Pancreas (tissue), 10 donors: ENCODE results near the gene RGS8. TPM values are rescaled to one million over a fixed set of nuclear protein-coding genes. Genes with fewer than 3 reads are reported as not detected.
A peak's percentile ranks its signal among the peaks of the same experiment; 100 is the strongest.

Experiments used
- ATAC-seq, 4 donors: fragments of 200-7000 bp; cut with Tn5 transposase; one replicate each; pipeline versions ENCODE4 v1.8.0 to v1.9.1; 2020; ENCODE audit warnings: mild to moderate bottlenecking in 4 of 4, moderate library complexity in 4 of 4
- DNase-seq, 6 donors: peaks; one replicate each; pipeline ENCODE4 v3.0.0-alpha.2; 2020
- FAIRE-seq: peaks from 2 replicates; lab custom pipeline; 2012; peaks lifted over from hg19 to GRCh38; lab: Jason Lieb, UNC
- H3K27ac ChIP-seq, 4 donors: fragments of 200-600 bp; sonication (generic); 1 replicate in 3 of 4; 2 replicates in 1 of 4; pipeline versions ENCODE4 v1.5.0 to v1.8.0; 2020
- H3K27me3 ChIP-seq, 4 donors: fragments of 200-600 bp; one replicate each; pipeline ENCODE4 v1.8.0; 2021
- H3K36me3 ChIP-seq, 3 donors: fragments of 200-600 bp; sonication (generic) in 1 of 3; one replicate each; pipeline versions ENCODE4 v1.5.0 to v1.8.0; 2020 to 2021
- H3K4me1 ChIP-seq, 3 donors: fragments of 200-600 bp; one replicate each; pipeline ENCODE4 v1.8.0; 2021
- H3K4me3 ChIP-seq, 4 donors: fragments of 200-600 bp; sonication (generic) in 2 of 4; one replicate each; pipeline versions ENCODE4 v1.5.0 to v1.8.0; 2020 to 2021
- H3K9me3 ChIP-seq, 4 donors: fragments of 200-600 bp; one replicate each; pipeline ENCODE4 v1.8.0; 2021
- WGBS, 2 donors: extraction: QIAGEN DNeasy Blood & Tissue Kit; methylation state at CpG; one replicate each; pipeline ENCODE4 v1.1.7; 2013; 5-methylcytosine and 5-hydroxymethylcytosine counted together
- intact Hi-C, 3 donors: fragments of 100-400 bp; cut with DNase I; formaldehyde crosslinking; loops; one replicate each; pipeline versions ENCODE4 v1.11.1 to v1.14.2; 2022
- polyA plus RNA-seq, 2 donors: library from polyadenylated mRNA; stranded (reverse); fragments of 200-250 nt; gene quantifications; one replicate each; pipeline ENCODE4 v1.2.3, GENCODE V29; 2013
- total RNA-seq, 6 donors: library from RNA; stranded (reverse); fragmentation: NEBNext Ultra II Directional in 4 of 6; extraction: Animal tissue kit (Norgen Biotek cat#: 25700) in 4 of 6; gene quantifications; one replicate each; pipeline versions ENCODE4 v1.2.1 to v1.2.4, GENCODE V29; 2021 to 2023
- TF ChIP-seq, protein P1 (sequence below), 4 donors: fragments of 200-600 bp; sonication (generic) in 3 of 4; IDR thresholded peaks; one replicate each; pipeline versions ENCODE4 v1.5.0 to v1.8.0; 2021; ENCODE audit warnings: antibody characterized with exemption in 4 of 4
- donor health status: healthy with polysubstance abuse.
- donor health status: DM: no; HTN: no; CAD: no; lungs with moderate emphysema.
- donor health status: DM: no; HTN: no; CAD: no.
- donor health status: control.
- donor health status: control.
- donor health status: Bipolar disorder and iron deficiency.
- donor health status: DM: yes; HTN: yes; CAD: no.
- donor health status: DM: no; HTN: no; CAD: no.
- donor health status: DM: no; HTN: no; CAD: no.
- donor health status: DM: yes; HTN: yes; CAD: no.

Gene RGS8
- total and polyA plus RNA-seq, 8 donors: 0.02 TPM; not detected in 7

DNA sequence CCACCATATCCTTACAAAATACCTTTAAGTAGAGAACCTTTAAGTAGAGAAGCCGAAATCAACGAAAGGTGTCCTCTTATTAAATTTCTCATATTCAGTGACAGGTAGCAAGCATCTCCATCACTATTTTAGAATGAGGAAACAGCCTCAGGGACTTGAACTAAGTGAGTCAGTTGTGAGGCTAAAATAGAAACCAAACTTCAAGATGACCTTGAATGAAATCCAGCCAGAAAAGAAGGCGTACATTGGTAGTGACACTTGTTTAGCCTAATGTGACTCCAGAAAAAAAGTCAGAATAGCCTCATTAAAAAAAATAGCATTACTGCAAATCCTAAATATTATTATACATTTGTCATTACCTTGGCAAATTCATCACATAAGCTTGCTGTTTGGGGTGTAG, 20.1 kb downstream of the RGS8 start:
- FAIRE-seq: no peak
- no peak for DNase-seq
- Histone ChIP-seq H3K4me1 (no peaks in the 10 kb centered on the region), H3K27ac (no peak overlapping the region), H3K9me3 (no peaks in the 10 kb centered on the region), H3K27me3 (no peaks in the 10 kb centered on the region), H3K36me3 (no peaks in the 10 kb centered on the region), H3K4me3 (no peak overlapping the region)
- intact Hi-C loops: no loop called here
- TF ChIP-seq, protein P1, sequence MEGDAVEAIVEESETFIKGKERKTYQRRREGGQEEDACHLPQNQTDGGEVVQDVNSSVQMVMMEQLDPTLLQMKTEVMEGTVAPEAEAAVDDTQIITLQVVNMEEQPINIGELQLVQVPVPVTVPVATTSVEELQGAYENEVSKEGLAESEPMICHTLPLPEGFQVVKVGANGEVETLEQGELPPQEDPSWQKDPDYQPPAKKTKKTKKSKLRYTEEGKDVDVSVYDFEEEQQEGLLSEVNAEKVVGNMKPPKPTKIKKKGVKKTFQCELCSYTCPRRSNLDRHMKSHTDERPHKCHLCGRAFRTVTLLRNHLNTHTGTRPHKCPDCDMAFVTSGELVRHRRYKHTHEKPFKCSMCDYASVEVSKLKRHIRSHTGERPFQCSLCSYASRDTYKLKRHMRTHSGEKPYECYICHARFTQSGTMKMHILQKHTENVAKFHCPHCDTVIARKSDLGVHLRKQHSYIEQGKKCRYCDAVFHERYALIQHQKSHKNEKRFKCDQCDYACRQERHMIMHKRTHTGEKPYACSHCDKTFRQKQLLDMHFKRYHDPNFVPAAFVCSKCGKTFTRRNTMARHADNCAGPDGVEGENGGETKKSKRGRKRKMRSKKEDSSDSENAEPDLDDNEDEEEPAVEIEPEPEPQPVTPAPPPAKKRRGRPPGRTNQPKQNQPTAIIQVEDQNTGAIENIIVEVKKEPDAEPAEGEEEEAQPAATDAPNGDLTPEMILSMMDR (IDR thresholded peaks at IDR 0.05): no peak
- 46 to 51% methylated on average over 3 of the region's 3 CpGs for whole genome bisulfite sequencing, 2 donors
- peak in 2 of 4 donors; percentile 38 to 45 for ATAC-seq

DNA sequence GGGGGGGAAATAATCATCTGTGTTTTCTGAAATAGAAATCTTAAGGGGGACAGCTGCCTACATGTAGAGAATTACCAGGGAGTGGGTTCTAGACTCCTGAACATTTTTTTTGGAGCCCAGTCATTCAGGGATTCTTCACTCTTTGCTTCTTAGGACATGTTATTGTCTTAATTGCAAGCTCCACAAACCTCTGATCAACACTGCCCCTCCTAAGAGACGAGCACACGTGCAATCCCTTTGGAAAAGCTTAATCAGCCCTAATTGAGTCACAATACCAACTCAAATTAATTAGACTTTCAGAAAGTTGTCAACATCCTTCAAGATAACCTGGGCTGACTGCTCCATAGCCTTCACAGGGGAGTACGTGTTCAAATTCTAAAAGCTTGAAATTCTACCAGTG, 21.4 kb downstream of the RGS8 start:
- Histone ChIP-seq H3K36me3 (no peaks in the 10 kb centered on the region), H3K4me1 (no peaks in the 10 kb centered on the region), H3K27me3 (no peaks in the 10 kb centered on the region), H3K9me3 (no peaks in the 10 kb centered on the region), H3K4me3 (no peak overlapping the region), H3K27ac (no peak overlapping the region)
- intact Hi-C loops: no loop called here
- FAIRE-seq (no peak), ATAC-seq (no peak), DNase-seq (no peak)
- WGBS, 2 donors: 77 to 90% methylated on average over 3 of the region's 3 CpGs
- TF ChIP-seq, protein P1 (IDR thresholded peaks at IDR 0.05): no peak

DNA sequence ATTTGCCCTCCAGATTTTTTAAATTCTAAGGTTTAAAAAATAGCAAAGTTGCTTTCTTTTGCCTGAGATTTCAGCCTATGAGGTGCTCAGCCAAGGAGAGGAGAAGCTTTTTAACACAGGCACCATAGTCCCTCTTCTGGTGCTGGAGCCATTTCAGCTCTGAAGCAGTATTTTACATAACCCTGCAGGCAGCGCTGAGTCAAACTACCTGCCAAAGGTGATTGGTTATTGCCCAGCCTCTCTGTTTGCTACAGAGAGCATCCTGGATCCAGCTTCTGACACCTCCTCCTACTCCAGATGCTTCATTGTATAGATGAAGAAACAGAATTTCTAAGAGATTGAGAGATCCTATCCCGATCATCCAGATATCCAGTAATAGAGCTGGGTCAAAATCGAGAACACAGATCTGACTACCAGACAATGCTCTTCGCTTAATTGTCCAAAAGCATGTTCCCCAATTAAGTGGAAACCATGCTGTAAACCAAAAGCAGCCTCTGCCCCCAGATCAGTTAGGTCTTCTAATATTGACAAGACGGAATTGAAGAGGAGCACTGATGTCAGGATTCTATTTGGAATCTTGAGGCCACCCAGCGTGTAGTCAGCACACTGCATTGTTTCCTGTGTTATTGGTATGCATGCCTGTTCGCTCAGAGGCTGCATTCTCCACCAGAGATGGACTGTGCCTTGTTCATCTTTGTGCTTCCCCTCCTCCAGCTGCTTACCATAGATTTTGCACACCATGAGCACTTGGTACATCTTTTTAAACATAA, 22.1 kb downstream of the RGS8 start:
- ATAC-seq (no peak), FAIRE-seq (no peak), DNase-seq (no peak)
- Histone ChIP-seq H3K4me1 (no peaks in the 10 kb centered on the region), H3K27ac (no peak overlapping the region), H3K9me3 (no peaks in the 10 kb centered on the region), H3K36me3 (no peaks in the 10 kb centered on the region), H3K27me3 (no peaks in the 10 kb centered on the region), H3K4me3 (no peak overlapping the region)
- WGBS, 2 donors: 76 to 87% methylated on average over 7 of the region's 7 CpGs
- TF ChIP-seq, protein P1 (IDR thresholded peaks at IDR 0.05): no peak
- intact Hi-C loops: no loop called here

DNA sequence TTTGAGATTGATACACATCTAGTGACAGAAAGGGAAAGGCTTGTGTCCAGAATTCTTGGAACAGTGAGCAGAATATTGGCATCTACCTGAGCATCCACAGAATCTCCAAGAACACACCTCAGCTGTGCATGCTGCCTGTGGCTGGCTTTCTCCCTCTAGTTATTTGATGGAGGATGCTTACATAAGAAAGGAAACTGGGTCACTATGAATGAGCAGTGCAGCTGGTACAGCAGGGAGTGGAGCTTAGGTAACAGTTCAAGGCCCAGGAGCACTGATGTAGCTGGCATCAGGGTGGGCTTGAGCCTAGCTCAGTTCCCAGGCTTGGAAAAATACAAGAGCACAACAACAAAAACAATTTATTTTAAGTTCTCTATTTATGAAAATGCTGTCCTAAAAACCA, 26.3 kb downstream of the RGS8 start:
- Histone ChIP-seq H3K27me3 (no peaks in the 10 kb centered on the region), H3K36me3 (no peaks in the 10 kb centered on the region), H3K4me3 (no peak overlapping the region), H3K9me3 (no peaks in the 10 kb centered on the region), H3K4me1 (no peaks in the 10 kb centered on the region), H3K27ac (no peak overlapping the region)
- no peak for DNase-seq
- no peak for FAIRE-seq
- TF ChIP-seq, protein P1 (IDR thresholded peaks at IDR 0.05): no peak
- no peak for ATAC-seq
- intact Hi-C loops: no loop called here

DNA sequence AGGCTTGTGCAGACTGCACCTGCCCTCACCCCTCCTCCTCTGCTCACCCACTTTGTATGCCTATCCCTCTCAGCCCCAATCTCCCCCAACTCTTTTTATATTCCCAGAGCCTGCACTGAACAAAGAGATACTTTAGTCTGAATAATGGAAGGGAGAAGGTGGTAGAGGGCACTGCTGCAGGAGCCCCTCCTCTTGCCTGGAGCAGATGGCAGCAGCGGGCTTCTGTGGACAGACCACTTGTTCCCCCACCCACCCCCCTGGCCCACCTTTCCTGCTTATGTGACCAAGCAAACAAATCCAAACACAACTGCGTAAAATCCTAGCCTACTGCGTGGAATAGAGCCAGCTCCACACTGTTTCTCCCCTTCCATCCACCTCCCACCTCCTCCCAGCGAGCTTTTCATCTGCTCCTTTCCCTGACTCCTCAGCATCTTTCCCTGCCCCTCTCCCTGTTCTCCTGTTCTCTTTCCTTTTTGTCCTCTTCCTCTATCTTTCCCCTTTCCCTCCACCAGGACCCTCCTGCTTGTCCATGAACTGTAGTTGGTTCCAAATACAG, 27.5 kb downstream of the RGS8 start:
- Histone ChIP-seq H3K27me3 (no peaks in the 10 kb centered on the region), H3K9me3 (no peaks in the 10 kb centered on the region), H3K4me1 (no peaks in the 10 kb centered on the region), H3K4me3 (no peak overlapping the region), H3K27ac (no peak overlapping the region), H3K36me3 (no peaks in the 10 kb centered on the region)
- ATAC-seq (no peak), DNase-seq (no peak), FAIRE-seq (no peak)
- intact Hi-C loops: no loop called here
- TF ChIP-seq, protein P1 (IDR thresholded peaks at IDR 0.05): no peak
- 80 to 85% methylated on average over 4 of the region's 4 CpGs for WGBS, 2 donors
